SK-N-SH (cell line): ENCODE results near the gene TMSB4Y. TPM values are rescaled to one million over a fixed set of nuclear protein-coding genes. Genes with fewer than 3 reads are reported as not detected.

Experiments used
- CTCF ChIA-PET: fragments of 300-600, 350-600 bp; formaldehyde crosslinking; extraction: SDS; loops from one replicate; lab custom pipeline; 2021; lab: Yijun Ruan, JAX
- POLR2A ChIA-PET: fragments of 350-600 bp; sonication (Branson Sonifier 250); formaldehyde crosslinking; extraction: SDS; loops from one replicate; lab custom pipeline; 2020; ENCODE audit warnings: antibody characterized with exemption, inconsistent platforms; lab: Yijun Ruan, JAX
- DNase-seq: peaks from one replicate; pipeline ENCODE4 v3.0.0; 2012
- H2AFZ ChIP-seq: fragments of 200-600 bp; sonication (generic); 2 replicates; pipeline ENCODE4 v1.8.1; 2016; ENCODE audit warnings: antibody characterized with exemption, mild to moderate bottlenecking, low read depth
- H3F3A ChIP-seq: fragments of 200-600 bp; sonication (generic); replicated peaks from 2 replicates; pipeline ENCODE3; 2016; ENCODE audit warnings: antibody characterized with exemption, mild to moderate bottlenecking; ENCODE audit not compliant: insufficient read depth
- H3K27ac ChIP-seq, 2 experiments: fragments of 200-500 bp in 1 of 2; fragments of 200-600 bp in 1 of 2; sonication (Bioruptor generic) in 1 of 2; sonication (generic), shearing (Covaris generic) in 1 of 2; 2 replicates each; pipeline versions ENCODE4 v1.5.1 to v1.6.1; 2014 to 2016; ENCODE audit warnings: low read depth in 2 of 2, inconsistent platforms in 1 of 2, low read length in 1 of 2, mild to moderate bottlenecking in 1 of 2, mixed read lengths in 1 of 2
- H3K27me3 ChIP-seq: fragments of 200-600 bp; sonication (generic), shearing (Covaris generic); 2 replicates; pipeline ENCODE4 v1.6.1; 2016; ENCODE audit warnings: mixed run types; ENCODE audit not compliant: insufficient read depth
- H3K36me3 ChIP-seq, 2 experiments: fragments of 200-500 bp in 1 of 2; fragments of 200-600 bp in 1 of 2; sonication (Bioruptor generic) in 1 of 2; sonication (generic) in 1 of 2; replicated peaks in 1 of 2; 2 replicates each; pipeline versions ENCODE3 to v1.5.1; 2014 to 2016; ENCODE audit warnings: low read length in 1 of 2, mild to moderate bottlenecking in 1 of 2; ENCODE audit not compliant: insufficient read depth in 2 of 2, control insufficient read depth in 1 of 2
- H3K4me1 ChIP-seq, 2 experiments: fragments of 200-500 bp in 1 of 2; fragments of 200-600 bp in 1 of 2; sonication (Bioruptor generic) in 1 of 2; sonication (generic), shearing (Covaris generic) in 1 of 2; 2 replicates each; pipeline versions ENCODE4 v1.5.1 to v1.6.1; 2014 to 2016; ENCODE audit warnings: low read depth in 1 of 2, low read length in 1 of 2, mixed run types in 1 of 2; ENCODE audit not compliant: insufficient read depth in 2 of 2, control insufficient read depth in 1 of 2
- H3K4me2 ChIP-seq: fragments of 200-600 bp; sonication (generic), shearing (Covaris generic); 2 replicates; pipeline ENCODE4 v1.6.1; 2017; ENCODE audit warnings: mixed run types
- H3K4me3 ChIP-seq, 2 experiments: fragments of 200-500 bp in 1 of 2; fragments of 200-600 bp in 1 of 2; sonication (Bioruptor generic) in 1 of 2; sonication (generic), shearing (Covaris generic) in 1 of 2; 2 replicates each; pipeline versions ENCODE4 v1.5.1 to v1.8.1; 2014 to 2016; ENCODE audit warnings: low read depth in 2 of 2, inconsistent platforms in 1 of 2, low read length in 1 of 2, mild to moderate bottlenecking in 1 of 2, mixed read lengths in 1 of 2, moderate library complexity in 1 of 2
- H3K79me2 ChIP-seq: fragments of 200-600 bp; sonication (generic); 2 replicates; pipeline ENCODE4 v1.8.1; 2017; ENCODE audit warnings: mild to moderate bottlenecking; ENCODE audit not compliant: insufficient read depth
- H3K9ac ChIP-seq: fragments of 200-600 bp; sonication (generic); 2 replicates; pipeline ENCODE4 v1.6.1; 2017; ENCODE audit warnings: mixed run types
- H3K9me2 ChIP-seq: fragments of 200-600 bp; sonication (generic); 2 replicates; pipeline ENCODE4 v1.6.1; 2017; ENCODE audit warnings: mixed run types
- H3K9me3 ChIP-seq: fragments of 200-600 bp; sonication (generic); 2 replicates; pipeline ENCODE4 v1.6.1; 2017; ENCODE audit warnings: mixed run types, mild to moderate bottlenecking, moderate library complexity
- H4K20me1 ChIP-seq: fragments of 200-600 bp; sonication (generic); 2 replicates; pipeline ENCODE4 v1.6.1; 2017; ENCODE audit warnings: mild to moderate bottlenecking, mixed run types; ENCODE audit not compliant: insufficient read depth
- CHD2 ChIP-seq: fragments of 150-350 bp; IDR thresholded peaks from 2 replicates; pipeline ENCODE4 v1.6.1; 2018; ENCODE audit warnings: low read length; ENCODE audit not compliant: partially characterized antibody
- ELF1 ChIP-seq: IDR thresholded peaks from 2 replicates; pipeline ENCODE4 v1.4.0; 2012
- EZH2phosphoT487 ChIP-seq: fragments of 200-600 bp; sonication (generic); IDR thresholded peaks from 2 replicates; pipeline ENCODE4 v1.6.1; 2017; ENCODE audit warnings: low read depth, mixed run types, mild to moderate bottlenecking, antibody characterized with exemption, moderate library complexity, borderline replicate concordance
- FOSL2 ChIP-seq: IDR thresholded peaks from 2 replicates; pipeline ENCODE4 v1.4.0; 2012; ENCODE audit warnings: low read depth, mild to moderate bottlenecking, moderate library complexity, borderline replicate concordance
- FOXJ3 ChIP-seq: sonication (generic); formaldehyde crosslinking; IDR thresholded peaks from 2 replicates; pipeline ENCODE4 v1.5.1; 2020; ENCODE audit warnings: mild to moderate bottlenecking, missing genetic modification reagents
- GABPA ChIP-seq: IDR thresholded peaks from 2 replicates; pipeline ENCODE4 v1.4.0; 2012; ENCODE audit warnings: low read depth, mild to moderate bottlenecking
- IRF3 ChIP-seq: fragments of 150-350 bp; IDR thresholded peaks from 2 replicates; pipeline ENCODE4 v1.6.1; 2016; ENCODE audit warnings: mild to moderate bottlenecking, low read depth, low read length
- MAX ChIP-seq: IDR thresholded peaks from 2 replicates; pipeline ENCODE4 v1.4.0; 2012; ENCODE audit warnings: low read depth
- NFIC ChIP-seq: IDR thresholded peaks from 2 replicates; pipeline ENCODE4 v1.4.0; 2012; ENCODE audit warnings: borderline replicate concordance
- PBX3 ChIP-seq: IDR thresholded peaks from 2 replicates; pipeline ENCODE4; 2012
- RAD21 ChIP-seq: IDR thresholded peaks from 2 replicates; pipeline ENCODE4 v1.6.1; 2012; ENCODE audit warnings: mild to moderate bottlenecking, low read length
- RFX5 ChIP-seq: IDR thresholded peaks from 2 replicates; pipeline ENCODE4 v1.6.1; 2012; ENCODE audit warnings: mild to moderate bottlenecking, improper control_type of control experiment, low read length
- SMC3 ChIP-seq: IDR thresholded peaks from 2 replicates; pipeline ENCODE4 v1.6.1; 2012; ENCODE audit warnings: low read depth, low read length, improper control_type of control experiment
- TCF12 ChIP-seq: IDR thresholded peaks from 2 replicates; pipeline ENCODE4 v1.4.0; 2012
- USF1 ChIP-seq: IDR thresholded peaks from 2 replicates; pipeline ENCODE4 v1.4.0; 2012; ENCODE audit warnings: low read depth, borderline replicate concordance
- ZBTB33 ChIP-seq: IDR thresholded peaks from 2 replicates; pipeline ENCODE4 v1.4.0; 2012; ENCODE audit warnings: low read depth, borderline replicate concordance
- WGBS: methylation state at CpG from one replicate; pipeline ENCODE4 v1.1.6; 2017; ENCODE audit warnings: low lambda C conversion rate; 5-methylcytosine and 5-hydroxymethylcytosine counted together
- polyA plus RNA-seq, 3 experiments: library from polyadenylated mRNA; depleted of rRNA; stranded (reverse); fragments of >200 nt; gene quantifications; 2 replicates each; pipeline ENCODE4 v1.2.3, GENCODE V29; 2012

The TMSB4Y gene
- polyA plus RNA-seq, 1 of the 3 experiments (the other 2 are of a cell fraction), result not detected

DNA sequence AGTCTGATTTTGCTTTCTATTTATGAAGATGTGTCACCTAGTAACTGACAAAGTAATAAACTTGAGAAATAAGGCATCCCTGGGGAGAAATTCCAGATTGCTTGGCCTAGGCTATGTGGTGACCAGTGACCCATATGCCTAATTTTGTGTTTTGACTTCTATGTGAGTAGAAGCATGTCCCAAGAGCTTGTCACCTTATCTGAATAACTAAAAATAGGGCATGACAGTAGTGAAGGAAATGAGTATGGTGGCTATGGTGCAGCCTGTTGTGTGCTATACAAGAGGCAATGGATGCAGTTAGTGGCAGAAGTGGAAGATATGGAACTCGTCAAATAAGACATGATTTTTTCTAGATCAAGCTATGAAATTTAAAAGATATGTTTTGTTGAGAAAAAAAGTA lies 15.3 kb downstream of the TMSB4Y start:
- no peaks in the 10 kb centered on the region for H3K79me2 ChIP-seq
- no peaks in the 10 kb centered on the region for H4K20me1 ChIP-seq
- no peak overlapping the region for H2AFZ ChIP-seq
- H3K4me1 ChIP-seq, result no peaks in the 10 kb centered on the region
- H3K27me3 ChIP-seq, result no peaks in the 10 kb centered on the region
- TF ChIP-seq TCF12 (no peak), IRF3 (no peak), RFX5 (no peak), ZBTB33 (no peak), ELF1 (no peak), EZH2phosphoT487 (no peak), SMC3 (no peak)
- no peak overlapping the region for H3K4me2 ChIP-seq
- H3K9me2 ChIP-seq, result no peaks in the 10 kb centered on the region
- H3K4me3 ChIP-seq, result no peak overlapping the region
- H3K9me3 ChIP-seq, result no peaks in the 10 kb centered on the region
- DNase-seq, result no peak
- H3F3A ChIP-seq, result no peaks in the 10 kb centered on the region
- no peaks in the 10 kb centered on the region for H3K36me3 ChIP-seq
- WGBS, result no CpG with 5 or more reads among the region's 1 CpG
- H3K9ac ChIP-seq, result no peak overlapping the region
- ChIA-PET POLR2A (no interaction called here), CTCF (no interaction called here)
- no peak overlapping the region for H3K27ac ChIP-seq

DNA sequence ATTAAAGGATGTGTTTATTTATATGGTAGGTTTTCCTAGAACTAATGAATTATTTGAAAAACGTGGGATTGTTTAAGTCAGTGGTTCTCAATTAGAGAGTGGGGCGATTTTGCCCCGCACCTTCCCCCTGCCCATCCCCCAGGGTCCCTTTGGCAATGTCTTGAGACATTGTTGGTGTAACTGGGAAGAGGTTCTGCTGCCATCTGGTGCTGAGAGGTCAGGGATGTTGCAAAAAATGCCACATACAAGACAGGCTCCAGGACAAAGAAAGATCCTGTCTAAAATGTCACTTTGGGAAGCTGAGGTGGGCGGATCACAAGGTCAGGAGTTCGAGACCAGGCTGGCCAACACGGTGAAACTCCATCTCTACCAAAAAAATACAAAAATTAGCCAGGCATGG lies 25.8 kb downstream of the TMSB4Y start:
- WGBS, result no CpG with 5 or more reads among the region's 6 CpGs
- TF ChIP-seq IRF3, result no peak
- no peak for TF ChIP-seq USF1
- TF ChIP-seq ZBTB33, result no peak
- TF ChIP-seq ELF1, result no peak
- TF ChIP-seq MAX, result no peak
- no peak for TF ChIP-seq FOSL2
- no peak for TF ChIP-seq CHD2
- TF ChIP-seq RAD21, result no peak
- no peak for TF ChIP-seq NFIC
- no peak for TF ChIP-seq FOXJ3 (CRISPR knock-in tag)
- no peak for TF ChIP-seq GABPA
- no peak for TF ChIP-seq PBX3
- Histone ChIP-seq H4K20me1 (no peaks in the 10 kb centered on the region), H3K9me2 (no peaks in the 10 kb centered on the region), H3K4me3 (no peak overlapping the region), H3K4me1 (no peaks in the 10 kb centered on the region), H3K27ac (no peak overlapping the region), H2AFZ (no peak overlapping the region), H3F3A (no peaks in the 10 kb centered on the region), H3K36me3 (no peaks in the 10 kb centered on the region), H3K79me2 (no peaks in the 10 kb centered on the region), H3K27me3 (no peaks in the 10 kb centered on the region), H3K4me2 (no peak overlapping the region), H3K9ac (no peak overlapping the region), H3K9me3 (no peaks in the 10 kb centered on the region)
- no peak for DNase-seq
- ChIA-PET CTCF (no interaction called here), POLR2A (no interaction called here)
